ENCODE results near the gene ENTPD3. TPM values are rescaled to one million over a fixed set of nuclear protein-coding genes. Genes with fewer than 3 reads are reported as not detected.
"Not testable (repeated sequence)": the region's sequence is repeated elsewhere in the genome, so short reads cannot be mapped to it uniquely, and the experiment has no call there.

Gene ENTPD3
- total RNA-seq, 2 donors from 2014 or later: 12.2 to 17.1 TPM

DNA sequence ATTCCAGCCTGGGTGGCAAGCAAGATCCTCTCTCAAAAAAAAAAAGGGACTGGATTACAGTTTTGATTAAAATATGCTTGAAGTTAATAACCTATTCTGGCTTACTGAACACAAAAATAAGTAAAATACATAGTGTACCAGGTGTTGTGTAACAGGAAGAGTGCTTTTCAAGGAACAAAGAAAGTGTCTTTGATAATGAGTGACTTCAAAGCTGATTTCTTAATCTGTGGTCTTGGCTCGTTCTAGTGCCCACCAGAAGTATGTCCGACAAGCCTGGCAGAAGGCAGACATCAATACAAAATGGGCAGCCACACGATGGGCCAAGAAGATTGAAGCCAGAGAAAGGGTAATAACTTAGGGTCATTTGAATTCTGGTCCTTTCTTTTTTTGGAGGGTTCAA, 74.2 kb downstream of the ENTPD3 start:
- Histone ChIP-seq H3K4me1 (peaks cover 26% of the 10 kb centered on the region), H3K9me3 (no peaks in the 10 kb centered on the region), H3K27ac (no peak overlapping the region), H3K27me3 (no peaks in the 10 kb centered on the region), H3K4me3 (no peak overlapping the region), H3K36me3 (replicated peaks in 1 of 2; ENCODE audit: insufficient read depth in 1 of 2, low read depth in 2 of 2) (peaks cover 5 to 17% of the 10 kb centered on the region in 2 donors)
- ATAC-seq (no peak), DNase-seq (no peak)
- WGBS, 2 donors: 64 to 75% methylated on average over 3 of the region's 3 CpGs
- TF ChIP-seq, protein P1, sequence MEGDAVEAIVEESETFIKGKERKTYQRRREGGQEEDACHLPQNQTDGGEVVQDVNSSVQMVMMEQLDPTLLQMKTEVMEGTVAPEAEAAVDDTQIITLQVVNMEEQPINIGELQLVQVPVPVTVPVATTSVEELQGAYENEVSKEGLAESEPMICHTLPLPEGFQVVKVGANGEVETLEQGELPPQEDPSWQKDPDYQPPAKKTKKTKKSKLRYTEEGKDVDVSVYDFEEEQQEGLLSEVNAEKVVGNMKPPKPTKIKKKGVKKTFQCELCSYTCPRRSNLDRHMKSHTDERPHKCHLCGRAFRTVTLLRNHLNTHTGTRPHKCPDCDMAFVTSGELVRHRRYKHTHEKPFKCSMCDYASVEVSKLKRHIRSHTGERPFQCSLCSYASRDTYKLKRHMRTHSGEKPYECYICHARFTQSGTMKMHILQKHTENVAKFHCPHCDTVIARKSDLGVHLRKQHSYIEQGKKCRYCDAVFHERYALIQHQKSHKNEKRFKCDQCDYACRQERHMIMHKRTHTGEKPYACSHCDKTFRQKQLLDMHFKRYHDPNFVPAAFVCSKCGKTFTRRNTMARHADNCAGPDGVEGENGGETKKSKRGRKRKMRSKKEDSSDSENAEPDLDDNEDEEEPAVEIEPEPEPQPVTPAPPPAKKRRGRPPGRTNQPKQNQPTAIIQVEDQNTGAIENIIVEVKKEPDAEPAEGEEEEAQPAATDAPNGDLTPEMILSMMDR (IDR thresholded peaks at IDR 0.05): no peak
- no peak for TF ChIP-seq POLR2A (IDR thresholded peaks at IDR 0.05)
- intact Hi-C loops (cut with DNase I): no loop called here

DNA sequence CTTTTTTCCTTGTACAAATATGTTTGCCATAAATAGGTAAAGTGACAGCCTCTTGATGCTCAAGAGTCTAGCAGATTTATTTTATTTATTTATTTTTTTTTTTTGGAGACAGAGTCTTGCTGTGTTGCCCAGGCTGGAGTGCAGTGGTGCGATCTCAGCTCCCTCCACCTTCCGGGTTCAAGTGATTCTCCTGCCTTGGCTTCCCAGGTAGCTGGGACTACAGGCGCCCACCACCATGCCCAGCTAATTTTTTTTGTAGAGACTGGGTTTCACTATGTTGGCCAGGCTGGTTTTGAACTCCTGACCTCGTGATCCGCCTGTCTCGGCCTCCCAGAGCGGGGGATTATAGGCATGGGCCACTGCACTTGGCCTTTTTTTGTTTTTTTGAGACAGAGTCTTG, 75.9 kb downstream of the ENTPD3 start:
- ATAC-seq; intact Hi-C loops (cut with DNase I): not testable (repeated sequence)

DNA sequence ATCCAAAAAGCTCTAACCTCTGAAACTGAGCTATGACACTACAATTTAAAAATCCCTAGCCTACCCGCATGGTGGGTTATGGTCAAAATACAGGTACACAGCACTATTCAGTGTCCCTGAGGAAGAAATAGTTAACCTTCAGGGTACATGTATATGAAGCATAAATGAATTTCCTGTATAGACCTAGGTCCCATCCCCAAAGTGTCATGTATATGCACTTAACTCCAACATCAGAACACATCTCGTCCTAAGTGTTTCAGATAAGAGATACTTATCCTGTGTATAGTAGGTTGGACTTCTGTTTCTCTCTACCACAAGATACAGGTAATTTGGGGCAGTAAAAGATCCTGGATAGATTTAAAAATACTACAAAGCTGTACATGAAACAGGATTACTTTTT, 76.6 kb downstream of the ENTPD3 start:
- Histone ChIP-seq H3K27ac (no peak overlapping the region), H3K36me3 (replicated peaks in 1 of 2; ENCODE audit: insufficient read depth in 1 of 2, low read depth in 2 of 2) (peaks cover 3 to 17% of the 10 kb centered on the region in 2 donors), H3K9me3 (no peaks in the 10 kb centered on the region), H3K4me1 (peaks cover 13% of the 10 kb centered on the region), H3K27me3 (no peaks in the 10 kb centered on the region), H3K4me3 (no peak overlapping the region)
- no peak for DNase-seq
- intact Hi-C loops (cut with DNase I): no loop called here
- no peak for ATAC-seq
- TF ChIP-seq POLR2A (IDR thresholded peaks at IDR 0.05): no peak
- TF ChIP-seq, protein P1 (IDR thresholded peaks at IDR 0.05): no peak
- 90 to 94% methylated on average over 2 of the region's 2 CpGs for WGBS, 2 donors

More for the DNA sequence above, 75.9 kb downstream of the ENTPD3 start:
- H3K27me3 ChIP-seq, DNase-seq, H3K4me3 ChIP-seq, H3K27ac ChIP-seq, H3K9me3 ChIP-seq: not testable (repeated sequence)
- peaks cover 20% of the 10 kb centered on the region for H3K4me1 ChIP-seq
- H3K36me3 ChIP-seq (replicated peaks in 1 of 2; ENCODE audit: insufficient read depth in 1 of 2, low read depth in 2 of 2): peaks cover 5 to 17% of the 10 kb centered on the region in 2 donors
- WGBS, 2 donors: 94 to 98% methylated on average over 7 of the region's 7 CpGs

DNA sequence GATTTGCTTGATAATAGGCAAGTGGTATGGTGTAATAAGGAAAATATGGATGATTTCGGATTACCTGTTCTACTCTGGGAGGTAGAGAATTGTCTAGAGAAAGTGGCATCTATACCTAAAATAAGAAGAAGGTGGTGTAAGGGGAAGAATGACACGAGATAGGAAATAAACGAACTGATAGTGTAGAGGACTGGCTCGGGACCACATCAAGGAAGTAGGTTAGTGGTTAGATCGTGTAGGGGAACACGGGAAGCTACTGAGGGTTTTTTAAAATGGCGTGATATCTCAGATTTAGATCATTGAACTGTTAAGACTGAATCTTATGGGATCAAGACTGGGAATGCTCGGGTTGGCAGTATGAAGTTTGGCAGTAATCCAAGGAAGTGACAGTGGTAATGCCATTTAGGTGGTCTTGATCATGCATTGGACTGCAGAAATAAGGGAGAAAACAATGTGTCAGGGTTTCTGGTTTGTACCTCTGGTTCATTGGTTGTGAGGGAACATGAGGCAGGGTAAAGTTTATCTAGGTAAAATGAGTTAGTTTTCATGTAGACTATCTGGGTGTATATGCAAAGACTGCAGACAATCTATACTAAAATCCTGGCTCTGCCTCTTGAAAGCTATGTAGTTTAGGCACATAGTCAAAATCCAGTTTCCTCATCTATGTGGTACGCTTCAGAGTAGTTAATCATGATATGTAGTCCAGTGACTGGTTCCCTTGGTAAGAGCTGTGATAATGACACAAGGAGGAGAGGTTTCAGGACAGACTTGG, 77.5 kb downstream of the ENTPD3 start:
- Histone ChIP-seq H3K27ac (no peak overlapping the region), H3K36me3 (replicated peaks in 1 of 2; ENCODE audit: insufficient read depth in 1 of 2, low read depth in 2 of 2) (peaks cover 0 to 12% of the 10 kb centered on the region in 2 donors), H3K9me3 (no peaks in the 10 kb centered on the region), H3K4me1 (peaks cover 4% of the 10 kb centered on the region), H3K4me3 (no peak overlapping the region), H3K27me3 (no peaks in the 10 kb centered on the region)
- intact Hi-C loops (cut with DNase I): no loop called here
- TF ChIP-seq POLR2A (IDR thresholded peaks at IDR 0.05): no peak
- TF ChIP-seq, protein P1 (IDR thresholded peaks at IDR 0.05): no peak
- no peak for ATAC-seq
- WGBS, 2 donors: 72 to 85% methylated on average over 8 to 9 of the region's 9 CpGs
- DNase-seq: no peak

DNA sequence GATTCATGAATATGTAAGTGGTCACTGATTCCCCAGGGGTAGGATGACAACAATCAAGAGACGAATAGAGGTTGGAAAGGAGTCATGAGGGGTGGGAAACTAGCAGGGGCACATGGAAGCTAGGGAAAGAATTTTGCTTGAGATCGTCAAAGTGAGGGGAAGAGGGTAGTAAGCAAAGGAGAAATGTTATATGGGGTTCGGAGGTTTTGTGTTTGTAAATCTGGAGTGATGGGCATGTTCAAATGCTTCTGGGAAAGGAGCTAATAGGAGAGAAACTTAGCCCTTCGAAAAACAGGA, 78.1 kb downstream of the ENTPD3 start:
- TF ChIP-seq POLR2A (IDR thresholded peaks at IDR 0.05): no peak
- TF ChIP-seq, protein P1 (IDR thresholded peaks at IDR 0.05): no peak
- intact Hi-C loops (cut with DNase I): no loop called here
- ATAC-seq (no peak), DNase-seq (no peak)
- 82% methylated on average over 4 of the region's 4 CpGs for WGBS, 2 donors
- Histone ChIP-seq H3K27me3 (no peaks in the 10 kb centered on the region), H3K27ac (no peak overlapping the region), H3K9me3 (no peaks in the 10 kb centered on the region), H3K4me3 (no peak overlapping the region), H3K4me1 (peaks cover 4% of the 10 kb centered on the region), H3K36me3 (replicated peaks in 1 of 2; ENCODE audit: insufficient read depth in 1 of 2, low read depth in 2 of 2) (peaks cover 0 to 12% of the 10 kb centered on the region in 2 donors)

Measured in body of pancreas (tissue), 4 donors.